Measurements from ENCODE around the gene HSBP1L1.
A peak's percentile ranks its signal among the peaks of the same experiment; 100 is the strongest.
"Not testable (repeated sequence)": the region's sequence is repeated elsewhere in the genome, so short reads cannot be mapped to it uniquely, and the experiment has no call there.

Gene HSBP1L1

GRCh38 chr18:79989195-79989497, 24.7 kb downstream of the HSBP1L1 start:
- no peak for DNase-seq (ENCODE audit: low read depth, low spot score)
- Histone ChIP-seq H3K4me3 (ENCODE audit: insufficient read length, low read depth) (peak overlapping the region; percentile 99), H3K27me3 (ENCODE audit: insufficient read depth, insufficient read length) (no peaks in the 10 kb centered on the region), H3K4me1 (ENCODE audit: insufficient read depth, insufficient read length) (no peaks in the 10 kb centered on the region), H3K9me3 (ENCODE audit: insufficient read depth, low read length) (no peaks in the 10 kb centered on the region), H3K9ac (ENCODE audit: insufficient read length, low read depth) (peak overlapping the region; percentile 94), H3K36me3 (ENCODE audit: insufficient read depth, insufficient read length, low read length) (peaks cover 29% of the 10 kb centered on the region)
- TF ChIP-seq ZNF274 (IDR thresholded peaks at IDR 0.05; ENCODE audit: low read depth, low read length) (no peak), SUZ12 (IDR thresholded peaks at IDR 0.05; ENCODE audit: extremely low read depth, insufficient read depth, insufficient read length) (no peak), YY1 (IDR thresholded peaks at IDR 0.05; ENCODE audit: insufficient read depth, insufficient read length) (no peak)

- Histone ChIP-seq H3K4me3 (ENCODE audit: insufficient read length, low read depth) (no peak overlapping the region), H3K9me3 (ENCODE audit: insufficient read depth, low read length) (no peaks in the 10 kb centered on the region), H3K36me3 (ENCODE audit: insufficient read depth, insufficient read length, low read length) (peaks cover 6% of the 10 kb centered on the region), H3K27me3 (ENCODE audit: insufficient read depth, insufficient read length) (no peaks in the 10 kb centered on the region), H3K9ac (ENCODE audit: insufficient read length, low read depth) (no peak overlapping the region), H3K4me1 (ENCODE audit: insufficient read depth, insufficient read length) (no peaks in the 10 kb centered on the region)
- TF ChIP-seq SUZ12 (IDR thresholded peaks at IDR 0.05; ENCODE audit: extremely low read depth, insufficient read depth, insufficient read length), result no peak
- no peak for DNase-seq (ENCODE audit: low read depth, low spot score)
These were observed 27.1 kb downstream of the HSBP1L1 start for GRCh38 chr18:79991494-79991893.

- H3K4me3 ChIP-seq (ENCODE audit: insufficient read length, low read depth); H3K27me3 ChIP-seq (ENCODE audit: insufficient read depth, insufficient read length); H3K36me3 ChIP-seq (ENCODE audit: insufficient read depth, insufficient read length, low read length); H3K9ac ChIP-seq (ENCODE audit: insufficient read length, low read depth); H3K4me1 ChIP-seq (ENCODE audit: insufficient read depth, insufficient read length); DNase-seq (ENCODE audit: low read depth, low spot score): not testable (repeated sequence)
- H3K9me3 ChIP-seq (ENCODE audit: insufficient read depth, low read length), result peaks cover 29% of the 10 kb centered on the region
These were observed 35.3 kb downstream of the HSBP1L1 start for GRCh38 chr18:79999701-80000100.

GRCh38 chr18:80000877-80001276, 36.4 kb downstream of the HSBP1L1 start:
- TF ChIP-seq ZNF274 (IDR thresholded peaks at IDR 0.05; ENCODE audit: low read depth, low read length), result no peak
- no peak for TF ChIP-seq YY1 (IDR thresholded peaks at IDR 0.05; ENCODE audit: insufficient read depth, insufficient read length)
- no peak for TF ChIP-seq SUZ12 (IDR thresholded peaks at IDR 0.05; ENCODE audit: extremely low read depth, insufficient read depth, insufficient read length)
- no peak overlapping the region for H3K4me3 ChIP-seq (ENCODE audit: insufficient read length, low read depth)
- H3K27me3 ChIP-seq (ENCODE audit: insufficient read depth, insufficient read length), result no peaks in the 10 kb centered on the region
- DNase-seq (ENCODE audit: low read depth, low spot score), result no peak
- H3K9ac ChIP-seq (ENCODE audit: insufficient read length, low read depth), result no peak overlapping the region
- peaks cover 6% of the 10 kb centered on the region for H3K4me1 ChIP-seq (ENCODE audit: insufficient read depth, insufficient read length)
- H3K36me3 ChIP-seq (ENCODE audit: insufficient read depth, insufficient read length, low read length), result no peaks in the 10 kb centered on the region
- peaks cover 29% of the 10 kb centered on the region for H3K9me3 ChIP-seq (ENCODE audit: insufficient read depth, low read length)

- Histone ChIP-seq H3K9me3 (ENCODE audit: insufficient read depth, low read length) (peaks cover 34% of the 10 kb centered on the region), H3K4me1 (ENCODE audit: insufficient read depth, insufficient read length) (peaks cover 6% of the 10 kb centered on the region), H3K4me3 (ENCODE audit: insufficient read length, low read depth) (no peak overlapping the region), H3K9ac (ENCODE audit: insufficient read length, low read depth) (no peak overlapping the region), H3K27me3 (ENCODE audit: insufficient read depth, insufficient read length) (no peaks in the 10 kb centered on the region), H3K36me3 (ENCODE audit: insufficient read depth, insufficient read length, low read length) (no peaks in the 10 kb centered on the region)
- TF ChIP-seq YY1 (IDR thresholded peaks at IDR 0.05; ENCODE audit: insufficient read depth, insufficient read length) (no peak), ZNF274 (IDR thresholded peaks at IDR 0.05; ENCODE audit: low read depth, low read length) (no peak), SUZ12 (IDR thresholded peaks at IDR 0.05; ENCODE audit: extremely low read depth, insufficient read depth, insufficient read length) (no peak)
- DNase-seq (ENCODE audit: low read depth, low spot score), result no peak
These were observed 38.0 kb downstream of the HSBP1L1 start for GRCh38 chr18:80002468-80002867.

GRCh38 chr18:80004600-80005342, 40.3 kb downstream of the HSBP1L1 start:
- H3K9me3 ChIP-seq (ENCODE audit: insufficient read depth, low read length), result peaks cover 30% of the 10 kb centered on the region

GRCh38 chr18:80006724-80007123, 42.3 kb downstream of the HSBP1L1 start:
- peaks cover 8% of the 10 kb centered on the region for H3K4me1 ChIP-seq (ENCODE audit: insufficient read depth, insufficient read length)
- no peak overlapping the region for H3K4me3 ChIP-seq (ENCODE audit: insufficient read length, low read depth)
- H3K36me3 ChIP-seq (ENCODE audit: insufficient read depth, insufficient read length, low read length), result no peaks in the 10 kb centered on the region
- H3K9ac ChIP-seq (ENCODE audit: insufficient read length, low read depth), result no peak overlapping the region
- peak; percentile 38 for DNase-seq (ENCODE audit: low read depth, low spot score)
- no peak for TF ChIP-seq ZNF274 (IDR thresholded peaks at IDR 0.05; ENCODE audit: low read depth, low read length)
- no peak for TF ChIP-seq YY1 (IDR thresholded peaks at IDR 0.05; ENCODE audit: insufficient read depth, insufficient read length)
- TF ChIP-seq SUZ12 (IDR thresholded peaks at IDR 0.05; ENCODE audit: extremely low read depth, insufficient read depth, insufficient read length), result no peak
- H3K27me3 ChIP-seq (ENCODE audit: insufficient read depth, insufficient read length), result no peaks in the 10 kb centered on the region
- peaks cover 11% of the 10 kb centered on the region for H3K9me3 ChIP-seq (ENCODE audit: insufficient read depth, low read length)

More at GRCh38 chr18:80004600-80005342, 40.3 kb downstream of the HSBP1L1 start:
- no peaks in the 10 kb centered on the region for H3K36me3 ChIP-seq (ENCODE audit: insufficient read depth, insufficient read length, low read length)
- no peak overlapping the region for H3K4me3 ChIP-seq (ENCODE audit: insufficient read length, low read depth)
- H3K9ac ChIP-seq (ENCODE audit: insufficient read length, low read depth), result no peak overlapping the region
- TF ChIP-seq YY1 (IDR thresholded peaks at IDR 0.05; ENCODE audit: insufficient read depth, insufficient read length) (no peak), ZNF274 (IDR thresholded peaks at IDR 0.05; ENCODE audit: low read depth, low read length) (no peak), SUZ12 (IDR thresholded peaks at IDR 0.05; ENCODE audit: extremely low read depth, insufficient read depth, insufficient read length) (no peak)
- peaks cover 8% of the 10 kb centered on the region for H3K4me1 ChIP-seq (ENCODE audit: insufficient read depth, insufficient read length)
- H3K27me3 ChIP-seq (ENCODE audit: insufficient read depth, insufficient read length), result no peaks in the 10 kb centered on the region
- DNase-seq (ENCODE audit: low read depth, low spot score), result no peak

Data from NT2/D1 (cell line).